Upper lobe of right lung (tissue), 1 donor: Measurements from ENCODE around the gene HDAC4. TPM values are rescaled to one million over a fixed set of nuclear protein-coding genes. Genes with fewer than 3 reads are reported as not detected.

Source experiments
- ATAC-seq: fragments of 200-7000 bp; cut with Tn5 transposase; one replicate; pipeline ENCODE4 v1.9.1; 2020; ENCODE audit warnings: mild to moderate bottlenecking, moderate library complexity
- DNase-seq: peaks from one replicate; pipeline ENCODE4 v3.0.0-alpha.2; 2020
- H3K27ac ChIP-seq: fragments of 200-600 bp; one replicate; pipeline ENCODE4 v1.8.0; 2022
- H3K27me3 ChIP-seq: fragments of 200-600 bp; one replicate; pipeline ENCODE4 v1.8.0; 2022; ENCODE audit warnings: mild to moderate bottlenecking
- H3K36me3 ChIP-seq: fragments of 200-600 bp; one replicate; pipeline ENCODE4 v1.8.0; 2022
- H3K4me1 ChIP-seq: fragments of 200-600 bp; one replicate; pipeline ENCODE4 v1.8.0; 2022
- H3K4me3 ChIP-seq: fragments of 200-600 bp; one replicate; pipeline ENCODE4 v1.8.0; 2022; ENCODE audit warnings: mild to moderate bottlenecking
- H3K9me3 ChIP-seq: fragments of 200-600 bp; one replicate; pipeline ENCODE4 v1.8.0; 2022
- intact Hi-C: fragments of 100-400 bp; cut with DNase I; formaldehyde crosslinking; loops from one replicate; pipeline ENCODE4 v1.11.0; 2022
- total RNA-seq: library from RNA; stranded (reverse); fragmentation: NEBNext Ultra II Directional; extraction: Animal tissue kit (Norgen Biotek cat#: 25700); gene quantifications from one replicate; pipeline ENCODE4 v1.2.1, GENCODE V29; 2021
- TF ChIP-seq, protein P1 (sequence below): fragments of 200-600 bp; IDR thresholded peaks from one replicate; pipeline ENCODE4 v1.8.0; 2022; ENCODE audit warnings: antibody characterized with exemption
- donor health status: DM: no; HTN: yes; CAD: no; lungs with severe emphysema.

Gene HDAC4
- total RNA-seq, 1 donor from 2014 or later: 44.1 TPM

DNA sequence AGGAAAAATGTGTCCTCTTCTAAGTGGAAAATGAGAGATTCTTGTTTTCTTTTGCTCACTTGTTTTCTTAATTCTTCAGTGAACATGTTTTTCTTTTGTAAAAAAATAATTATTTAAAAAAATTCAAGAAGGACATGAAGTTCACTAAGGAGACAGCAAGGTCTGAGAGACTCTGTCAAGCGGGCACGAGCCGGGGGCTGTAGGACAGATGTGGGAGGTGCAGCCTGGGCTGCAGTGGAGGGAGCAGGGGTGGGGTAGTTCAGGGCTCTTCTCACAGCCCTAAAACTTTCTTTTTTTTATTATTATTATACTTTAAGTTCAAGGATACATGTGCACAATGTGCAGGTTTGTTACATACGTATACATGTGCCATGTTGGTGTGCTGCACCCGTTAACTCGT is 4.3 kb upstream of the HDAC4 start:
- Histone ChIP-seq H3K4me1 (peaks cover 7% of the 10 kb centered on the region), H3K27ac (no peak overlapping the region), H3K4me3 (no peak overlapping the region), H3K36me3 (no peaks in the 10 kb centered on the region), H3K27me3 (no peaks in the 10 kb centered on the region), H3K9me3 (no peaks in the 10 kb centered on the region)
- intact Hi-C loops: no loop called here
- no peak for DNase-seq
- ATAC-seq: no peak
- TF ChIP-seq, protein P1, sequence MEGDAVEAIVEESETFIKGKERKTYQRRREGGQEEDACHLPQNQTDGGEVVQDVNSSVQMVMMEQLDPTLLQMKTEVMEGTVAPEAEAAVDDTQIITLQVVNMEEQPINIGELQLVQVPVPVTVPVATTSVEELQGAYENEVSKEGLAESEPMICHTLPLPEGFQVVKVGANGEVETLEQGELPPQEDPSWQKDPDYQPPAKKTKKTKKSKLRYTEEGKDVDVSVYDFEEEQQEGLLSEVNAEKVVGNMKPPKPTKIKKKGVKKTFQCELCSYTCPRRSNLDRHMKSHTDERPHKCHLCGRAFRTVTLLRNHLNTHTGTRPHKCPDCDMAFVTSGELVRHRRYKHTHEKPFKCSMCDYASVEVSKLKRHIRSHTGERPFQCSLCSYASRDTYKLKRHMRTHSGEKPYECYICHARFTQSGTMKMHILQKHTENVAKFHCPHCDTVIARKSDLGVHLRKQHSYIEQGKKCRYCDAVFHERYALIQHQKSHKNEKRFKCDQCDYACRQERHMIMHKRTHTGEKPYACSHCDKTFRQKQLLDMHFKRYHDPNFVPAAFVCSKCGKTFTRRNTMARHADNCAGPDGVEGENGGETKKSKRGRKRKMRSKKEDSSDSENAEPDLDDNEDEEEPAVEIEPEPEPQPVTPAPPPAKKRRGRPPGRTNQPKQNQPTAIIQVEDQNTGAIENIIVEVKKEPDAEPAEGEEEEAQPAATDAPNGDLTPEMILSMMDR: no peak

DNA sequence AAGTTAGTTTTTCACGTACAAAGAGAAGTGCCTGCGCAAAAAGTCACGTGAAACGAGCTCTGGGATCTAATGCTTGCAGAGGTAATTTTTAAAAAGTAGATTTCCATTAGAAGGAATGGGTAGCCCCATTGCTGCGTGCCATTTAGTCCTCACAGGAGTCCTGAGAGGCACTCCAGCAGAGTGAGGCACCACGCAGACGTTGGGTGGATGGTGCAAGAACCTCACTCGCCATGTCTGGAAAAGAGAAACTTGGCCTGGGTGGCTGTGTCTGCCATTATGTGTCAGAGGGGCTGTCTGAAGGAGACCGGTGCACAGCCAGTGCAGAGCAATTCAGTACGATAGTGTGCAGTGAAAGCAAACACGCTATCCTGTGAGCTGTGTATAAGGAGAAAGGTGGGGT is 1.8 kb upstream of the HDAC4 start:
- peaks cover 17% of the 10 kb centered on the region for H3K4me1 ChIP-seq
- H3K27me3 ChIP-seq: no peaks in the 10 kb centered on the region
- no peak for ATAC-seq
- peak; percentile 53 for DNase-seq
- intact Hi-C loops: no loop called here
- H3K36me3 ChIP-seq: no peaks in the 10 kb centered on the region
- H3K9me3 ChIP-seq: no peaks in the 10 kb centered on the region
- H3K27ac ChIP-seq: no peak overlapping the region
- H3K4me3 ChIP-seq: no peak overlapping the region
- TF ChIP-seq, protein P1: no peak

DNA sequence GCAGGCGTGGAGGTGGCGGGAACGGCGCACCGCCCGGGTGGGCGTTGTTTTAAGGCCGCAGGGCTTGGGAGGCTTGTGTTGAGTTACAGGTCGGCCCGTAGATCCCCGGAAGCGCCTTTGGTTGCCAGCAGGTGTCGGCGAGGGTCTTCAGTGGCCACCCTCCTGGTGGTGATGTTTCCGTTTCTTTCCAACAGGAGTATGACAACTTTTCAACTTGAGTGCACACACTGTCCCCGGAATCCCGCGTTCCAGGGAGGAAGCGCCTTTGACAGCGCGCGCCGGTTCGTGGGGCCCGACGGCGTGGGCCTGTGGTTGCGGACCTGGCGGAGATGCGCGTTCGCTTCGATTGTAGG is 1.0 kb upstream of the HDAC4 start:
- intact Hi-C loops: no loop called here
- TF ChIP-seq, protein P1: no peak

DNA sequence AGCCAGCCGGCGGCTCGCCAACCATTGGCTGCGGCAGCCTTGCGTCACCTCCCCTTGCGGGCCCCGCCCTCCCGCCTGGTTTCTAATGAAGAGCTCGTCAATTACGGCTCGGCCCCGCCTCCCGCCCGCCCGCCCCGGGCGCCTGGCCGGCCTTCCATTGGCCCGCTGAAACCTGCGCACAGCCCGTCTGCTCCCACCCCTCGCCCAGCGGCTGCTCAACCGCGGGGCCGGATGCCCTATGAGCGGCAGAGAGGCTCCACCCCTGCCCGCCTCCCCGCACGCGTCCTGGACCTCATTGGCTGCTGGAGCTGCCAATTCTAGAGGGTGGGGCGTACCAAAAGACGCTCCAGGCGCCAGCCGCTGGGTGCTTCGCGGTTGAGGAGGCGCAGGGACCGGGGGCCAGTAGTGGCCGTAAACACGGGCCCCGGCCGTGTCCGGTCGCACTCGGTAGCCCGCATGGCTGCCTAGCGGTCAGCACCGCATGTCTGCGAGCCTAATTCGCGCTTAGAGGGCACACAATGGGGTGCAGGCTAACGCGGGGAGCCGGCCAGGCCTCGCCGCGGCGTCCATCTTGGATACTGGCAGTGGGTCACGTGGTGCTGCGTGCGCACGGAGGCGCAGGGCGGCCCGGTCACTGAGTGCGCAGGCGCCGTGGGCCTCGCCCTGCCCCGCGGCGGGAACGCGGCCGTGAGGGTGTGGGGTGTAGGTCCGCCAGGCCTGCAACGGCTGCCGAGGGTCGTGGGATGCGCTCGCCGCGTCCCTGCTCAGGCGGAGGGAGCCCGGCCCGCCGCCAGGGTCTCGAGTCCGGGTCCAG is 454 bp upstream of the HDAC4 start:
- peak; percentile 96 for ATAC-seq
- peak; percentile 100 for DNase-seq
- H3K9me3 ChIP-seq: no peaks in the 10 kb centered on the region
- intact Hi-C loops: no loop called here
- TF ChIP-seq, protein P1: no peak
- peaks cover 17% of the 10 kb centered on the region for H3K4me1 ChIP-seq
- H3K27ac ChIP-seq: peak overlapping the region; percentile 99
- H3K4me3 ChIP-seq: peak overlapping the region; percentile 80
- no peaks in the 10 kb centered on the region for H3K27me3 ChIP-seq
- H3K36me3 ChIP-seq: no peaks in the 10 kb centered on the region

More for the DNA sequence above, 1.0 kb upstream of the HDAC4 start:
- H3K27ac ChIP-seq: peak overlapping the region; percentile 99
- peak; percentile 18 for ATAC-seq
- no peak for DNase-seq
- H3K4me1 ChIP-seq: peaks cover 17% of the 10 kb centered on the region
- no peaks in the 10 kb centered on the region for H3K36me3 ChIP-seq
- no peaks in the 10 kb centered on the region for H3K9me3 ChIP-seq
- peak overlapping the region; percentile 80 for H3K4me3 ChIP-seq
- H3K27me3 ChIP-seq: no peaks in the 10 kb centered on the region

DNA sequence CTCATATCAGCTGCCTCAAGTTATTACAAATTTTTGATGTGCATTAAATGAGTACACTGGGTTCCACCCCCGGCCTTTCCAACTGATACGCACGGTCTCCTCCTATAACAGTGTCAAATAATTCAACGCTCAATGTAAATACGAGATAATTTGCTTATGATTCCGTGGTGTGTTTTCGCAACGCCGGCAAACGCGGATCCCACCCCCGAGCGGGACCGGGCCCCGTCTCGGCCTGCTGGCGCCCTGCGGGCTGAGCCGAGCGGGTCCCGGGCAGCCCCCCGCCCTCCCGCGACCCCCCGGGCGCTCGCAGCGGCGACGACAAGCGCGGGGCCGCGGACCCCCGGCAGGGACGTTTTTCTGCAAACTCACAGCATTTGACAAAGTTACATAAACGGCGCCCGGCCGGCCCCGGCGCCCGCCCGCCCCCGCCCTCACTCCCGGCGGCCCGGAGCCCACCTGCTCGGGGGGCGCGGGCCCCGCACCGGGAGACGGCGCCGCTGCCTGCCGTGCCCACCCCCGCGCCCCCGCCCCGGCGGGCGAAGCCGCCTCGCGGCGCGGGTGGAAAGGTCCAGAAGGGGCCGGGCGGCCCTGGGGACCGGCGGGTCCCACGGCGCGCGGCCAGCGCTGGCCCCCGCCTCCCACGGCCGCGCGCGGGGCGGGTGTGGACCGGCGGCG is 762 bp downstream of the HDAC4 start:
- H3K9me3 ChIP-seq: no peaks in the 10 kb centered on the region
- intact Hi-C loops: no loop called here
- H3K4me1 ChIP-seq: peaks cover 17% of the 10 kb centered on the region
- no peaks in the 10 kb centered on the region for H3K36me3 ChIP-seq
- DNase-seq (peak; percentile 63), ATAC-seq (no peak)
- H3K4me3 ChIP-seq: peak overlapping the region; percentile 61
- TF ChIP-seq, protein P1: no peak
- no peaks in the 10 kb centered on the region for H3K27me3 ChIP-seq
- H3K27ac ChIP-seq: peak overlapping the region; percentile 6
